Activated CD4-positive, CD25-positive, alpha-beta regulatory T cell (primary cell): ENCODE results near the gene CLIC1.
"Not testable (repeated sequence)": the region's sequence is repeated elsewhere in the genome, so short reads cannot be mapped to it uniquely, and the experiment has no call there.

Experiments used
- DNase-seq, 4 experiments: peaks; one replicate each; lab custom pipeline; 2025; lab: John Stamatoyannopoulos, UW

Gene CLIC1

DNA sequence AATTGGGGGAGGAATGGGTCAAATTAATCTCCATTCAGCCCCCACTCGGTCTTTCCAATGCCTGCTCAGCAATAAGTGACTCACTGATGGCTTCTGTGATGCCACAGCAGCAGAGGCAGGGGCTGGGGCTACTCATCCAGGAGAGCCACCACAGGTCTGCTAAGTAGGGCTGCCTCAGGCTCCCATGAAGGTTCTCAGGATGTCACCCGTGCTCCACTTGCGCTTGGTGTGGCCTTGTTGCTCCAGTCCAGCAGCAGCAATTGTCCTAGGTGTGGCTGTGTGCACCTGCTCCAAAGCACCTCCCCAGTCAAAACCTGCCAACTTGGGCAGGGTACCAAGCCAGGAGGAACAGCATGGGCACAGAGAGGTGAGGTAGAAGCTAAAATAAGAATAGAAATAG, 14.2 kb downstream of the CLIC1 start:
- DNase-seq: no peak

DNA sequence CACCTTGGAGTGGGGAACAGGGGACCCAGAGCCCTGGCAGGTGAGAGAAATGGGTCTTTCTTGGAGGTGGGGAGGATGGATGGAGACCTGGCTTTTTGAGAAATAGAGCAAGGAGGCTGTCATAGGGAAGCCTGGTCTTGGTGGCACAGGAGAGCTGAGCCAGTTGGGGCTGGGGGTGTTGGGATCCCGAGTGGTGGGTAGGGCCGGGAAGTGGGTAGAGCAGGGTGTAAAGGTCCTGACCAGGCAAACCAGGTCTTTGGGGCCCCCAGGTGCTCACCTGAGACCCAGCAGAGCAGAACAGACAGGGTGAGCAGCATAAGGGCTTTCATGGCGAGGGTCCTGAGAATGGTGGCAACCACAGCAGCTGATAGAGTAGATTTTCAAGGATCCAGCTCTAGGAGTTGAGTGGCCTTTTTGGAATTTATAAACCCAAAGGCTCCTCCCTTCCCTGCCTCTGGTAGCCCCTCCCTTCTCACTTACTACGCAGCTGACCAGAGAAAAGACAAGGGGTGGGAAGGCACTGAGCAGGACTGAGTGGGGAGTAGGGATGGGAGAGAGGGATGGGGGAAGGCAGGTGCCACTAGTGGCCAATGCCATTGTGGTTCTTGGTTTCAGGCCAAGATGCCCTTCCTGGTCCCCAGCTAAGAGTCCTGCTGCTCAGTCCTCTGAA, 14.8 kb downstream of the CLIC1 start, which contains the start of gene LY6G6C:
LY6G6C (minus strand) TSS at position 396 of the 670 bp plus-strand sequence; CDS start at position 329, 67 bp downstream.
- no peak for DNase-seq

DNA sequence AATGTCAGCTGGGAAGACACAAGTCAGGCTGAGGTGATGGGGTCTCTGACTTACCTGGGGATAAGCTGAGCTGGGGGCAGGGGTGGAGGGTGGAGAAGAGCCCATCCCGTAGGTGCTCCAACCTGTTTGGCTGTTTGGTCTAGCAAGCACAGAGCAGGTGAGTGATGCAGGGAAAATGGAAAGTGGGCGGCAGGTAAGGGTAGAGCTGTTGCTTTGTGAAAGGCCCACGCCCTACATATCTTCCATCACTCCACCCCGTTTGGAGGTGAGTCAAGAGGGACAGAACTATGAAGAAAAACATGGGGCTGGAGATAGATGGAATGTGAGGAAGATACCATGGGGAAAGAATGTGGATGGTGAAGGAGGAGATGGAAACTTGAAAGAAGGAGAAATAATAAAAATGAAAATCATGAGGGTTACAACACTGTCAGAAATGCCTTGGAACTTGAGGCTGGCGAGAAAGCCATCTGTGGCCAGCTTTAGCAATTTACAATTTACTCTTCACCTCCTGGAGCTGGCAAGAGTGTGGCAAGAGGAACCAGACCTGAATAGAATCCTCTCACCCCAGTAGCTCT, 16.0 kb downstream of the CLIC1 start:
- DNase-seq: no peak

DNA sequence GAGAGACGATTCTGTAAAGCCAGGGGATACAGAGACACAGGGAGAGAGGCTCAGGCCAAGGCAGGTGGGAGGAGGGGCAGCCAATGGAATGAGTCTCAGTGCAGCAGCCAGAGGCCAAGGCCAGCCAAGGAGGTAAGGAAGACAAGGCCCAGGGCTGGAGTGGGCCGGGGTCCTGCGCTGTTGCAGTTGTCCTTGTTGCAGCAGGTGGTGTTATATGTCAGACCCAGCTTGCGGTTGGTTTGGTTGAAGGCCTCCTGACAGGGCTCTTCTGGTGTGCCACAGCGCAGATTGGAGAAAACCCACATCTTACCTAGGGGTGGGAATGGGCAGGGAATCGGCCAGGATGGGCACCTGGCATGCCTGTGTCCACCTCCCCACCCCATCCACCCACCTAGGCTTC, 17.3 kb downstream of the CLIC1 start:
- no peak for DNase-seq

DNA sequence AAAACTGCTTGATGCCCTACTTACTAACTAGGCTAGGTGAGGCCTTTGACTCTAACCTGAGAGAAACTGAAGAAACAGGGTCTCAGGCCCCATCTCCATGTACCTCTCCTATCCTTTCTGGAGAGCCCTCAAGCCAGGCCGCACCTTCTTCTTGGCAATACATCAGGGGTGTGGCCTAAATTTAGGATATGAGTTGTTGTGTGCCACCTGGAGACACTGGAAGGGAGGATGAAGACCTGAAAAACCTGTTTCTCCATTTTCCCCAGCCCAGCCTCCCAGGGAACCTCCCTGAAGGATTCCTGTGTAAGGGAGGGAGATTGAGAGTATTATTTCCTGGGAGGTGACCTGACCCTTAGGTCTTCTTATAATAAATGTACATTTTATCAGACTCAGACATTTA, 18.1 kb downstream of the CLIC1 start:
- DNase-seq: no peak

DNA sequence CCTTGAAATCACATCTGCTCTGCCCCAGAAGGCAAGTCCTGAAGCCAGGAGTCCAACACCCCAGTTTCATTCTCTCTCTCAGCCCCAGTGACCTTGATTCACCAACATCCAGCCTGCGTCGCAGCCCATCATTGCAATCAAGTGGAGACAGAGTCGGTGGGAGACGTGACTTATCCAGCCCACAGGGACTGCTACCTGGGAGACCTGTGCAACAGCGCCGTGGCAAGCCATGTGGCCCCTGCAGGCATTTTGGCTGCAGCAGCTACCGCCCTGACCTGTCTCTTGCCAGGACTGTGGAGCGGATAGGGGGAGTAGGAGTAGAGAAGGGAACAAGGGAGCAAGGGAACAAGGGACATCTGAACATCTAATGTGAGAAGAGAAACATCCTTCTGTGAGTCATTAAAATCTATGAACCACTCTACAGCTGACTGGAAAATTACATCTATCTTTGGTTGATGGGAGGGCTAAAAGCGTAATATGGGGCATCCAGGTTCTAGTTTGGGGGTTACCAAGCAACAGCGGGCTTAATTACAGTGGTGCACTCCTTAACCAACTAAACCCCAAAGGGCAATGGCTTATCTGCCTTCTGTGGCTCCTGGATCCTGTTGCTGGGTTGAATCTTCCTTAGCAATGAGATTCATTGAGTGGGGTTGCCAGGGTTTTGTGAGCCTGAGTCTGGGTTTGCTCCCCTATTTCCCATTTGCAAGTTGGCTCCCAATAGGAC, 18.7 kb downstream of the CLIC1 start:
- DNase-seq: no peak

DNA sequence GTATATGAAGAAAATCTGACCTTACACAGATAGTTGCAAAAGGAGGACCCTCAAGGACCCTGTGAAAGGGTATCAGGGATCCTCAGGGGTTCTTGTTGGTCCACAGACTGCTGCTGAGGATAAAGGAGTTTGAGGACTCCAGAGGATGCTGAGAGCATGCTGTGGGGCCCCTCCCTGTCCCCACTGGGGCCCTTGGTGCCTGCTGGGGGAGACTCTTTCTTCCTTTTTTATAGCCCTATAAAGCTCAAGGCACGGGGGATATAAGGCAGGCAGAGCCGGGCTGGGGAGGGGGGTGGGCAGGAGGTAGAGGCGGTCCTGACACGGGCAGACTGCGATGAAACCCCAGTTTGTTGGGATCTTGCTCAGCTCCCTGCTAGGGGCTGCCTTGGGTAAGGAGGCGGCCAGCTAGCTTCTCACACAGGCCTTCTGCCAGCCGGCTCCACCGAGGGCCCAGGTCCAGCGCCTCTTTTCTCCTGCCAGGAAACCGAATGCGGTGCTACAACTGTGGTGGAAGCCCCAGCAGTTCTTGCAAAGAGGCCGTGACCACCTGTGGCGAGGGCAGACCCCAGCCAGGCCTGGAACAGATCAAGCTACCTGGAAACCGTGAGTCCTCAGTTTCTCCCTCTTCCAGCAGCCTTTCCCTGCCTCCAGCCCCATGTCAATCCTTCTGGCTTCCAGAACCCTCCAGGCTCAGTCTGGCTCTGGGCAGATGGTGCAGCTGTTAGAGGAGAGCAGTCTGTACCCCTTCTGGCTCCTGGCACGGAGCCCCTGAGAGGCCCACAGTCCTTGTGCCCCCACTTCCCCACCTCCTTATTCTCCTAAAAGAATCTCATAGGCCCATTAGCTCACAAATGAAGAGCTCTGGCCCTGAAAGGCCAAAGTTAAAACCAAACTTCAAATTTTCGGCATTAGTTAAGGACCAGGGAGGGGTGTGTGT, 21.0 kb downstream of the CLIC1 start, which contains the start of gene LY6G6D:
LY6G6D (plus strand) TSS at position 327 of the 937 bp plus-strand sequence; CDS start at position 335, 8 bp downstream.
- no peak for DNase-seq

DNA sequence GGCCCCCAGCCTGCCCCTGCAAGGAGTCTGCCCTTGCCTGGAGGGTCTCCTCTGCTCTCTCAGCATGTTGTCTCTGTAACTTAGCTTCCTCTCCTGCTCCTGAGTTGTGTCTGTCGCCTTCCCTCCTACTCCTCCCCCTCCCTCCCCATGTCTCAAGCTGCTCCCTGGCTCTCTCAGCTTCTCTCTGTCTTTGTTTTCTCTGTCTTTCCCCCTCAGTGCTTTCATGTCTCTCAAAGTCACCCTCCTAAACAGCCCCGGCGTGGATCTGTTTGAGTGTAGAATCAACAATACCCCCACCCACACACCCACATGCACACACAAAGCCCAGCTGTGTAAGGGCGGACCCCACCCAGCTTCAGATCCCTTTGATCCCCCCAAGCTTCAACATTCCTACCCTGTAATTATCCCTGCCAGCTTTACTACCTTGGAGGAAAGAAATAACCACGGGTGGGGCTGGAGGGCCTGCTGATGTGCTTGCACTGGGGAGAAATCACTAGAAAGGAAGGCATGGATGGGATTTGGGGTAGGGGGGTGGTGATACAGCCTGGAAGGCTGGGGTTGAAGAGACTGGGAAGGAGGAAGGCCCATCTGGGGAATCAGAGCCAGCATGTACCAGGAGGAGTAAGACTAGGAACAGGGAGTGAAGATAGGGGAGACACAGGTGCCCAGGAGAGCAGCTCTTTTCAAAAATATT, 22.2 kb downstream of the CLIC1 start:
- no peak for DNase-seq

DNA sequence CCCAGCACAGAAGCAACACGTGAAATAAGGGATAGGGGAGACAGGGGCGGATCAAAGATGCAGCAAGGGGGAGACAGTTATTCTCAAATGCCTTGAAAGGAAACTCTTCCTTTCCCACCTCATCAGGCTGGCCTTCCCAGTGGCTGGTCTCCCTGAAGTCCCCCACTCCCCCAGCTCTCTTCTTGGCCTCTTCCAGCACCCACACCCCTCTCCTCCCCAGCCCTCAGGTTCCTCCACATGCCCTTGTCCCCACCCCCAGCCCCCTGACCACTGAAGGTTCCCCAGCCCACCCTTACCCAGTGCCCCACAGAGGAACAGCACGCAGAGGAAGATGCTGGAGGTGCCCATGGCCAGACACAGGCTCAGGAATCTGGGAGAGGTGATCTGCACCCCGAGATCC, 22.9 kb downstream of the CLIC1 start:
- DNase-seq: no peak

DNA sequence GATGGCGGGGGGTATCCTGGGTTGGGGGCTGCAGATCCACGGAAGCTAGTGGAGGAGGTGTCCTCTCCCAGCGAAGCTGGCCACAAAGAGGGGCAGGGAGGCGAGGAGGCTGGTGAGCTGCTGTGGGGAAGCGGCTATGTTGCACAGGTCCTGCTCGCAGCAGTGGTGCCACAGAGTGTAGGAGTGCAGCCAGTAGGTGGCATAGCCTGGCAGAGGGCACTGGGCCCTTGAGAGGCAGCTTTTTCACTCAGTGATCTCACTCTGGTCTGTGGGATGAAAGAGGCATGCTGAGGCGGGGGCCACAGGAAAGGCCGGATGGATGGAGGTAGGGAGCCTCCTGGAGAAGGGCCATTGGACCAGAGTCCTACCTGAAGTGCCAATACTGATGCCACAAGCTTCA, 24.0 kb downstream of the CLIC1 start:
- no peak for DNase-seq

DNA sequence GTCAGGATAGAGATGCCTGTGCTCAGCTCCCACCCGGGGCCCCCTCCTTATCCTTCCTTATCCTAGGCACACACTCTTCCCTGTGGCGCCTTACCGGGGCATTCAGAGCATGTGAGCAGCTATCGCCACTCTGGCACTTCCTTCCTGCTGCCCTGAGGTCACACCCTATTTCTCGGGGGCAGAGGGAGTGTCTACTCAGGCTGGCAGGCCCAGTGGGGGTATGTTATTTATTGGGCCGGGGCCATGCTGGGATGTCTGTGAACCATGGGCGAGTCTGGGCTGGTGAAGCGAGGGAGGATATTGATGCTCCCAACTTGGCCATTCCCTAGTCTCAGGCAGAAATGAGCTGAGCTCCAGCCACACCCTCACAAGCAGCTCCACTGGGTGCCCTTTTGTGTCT, 25.1 kb downstream of the CLIC1 start:
- no peak for DNase-seq

DNA sequence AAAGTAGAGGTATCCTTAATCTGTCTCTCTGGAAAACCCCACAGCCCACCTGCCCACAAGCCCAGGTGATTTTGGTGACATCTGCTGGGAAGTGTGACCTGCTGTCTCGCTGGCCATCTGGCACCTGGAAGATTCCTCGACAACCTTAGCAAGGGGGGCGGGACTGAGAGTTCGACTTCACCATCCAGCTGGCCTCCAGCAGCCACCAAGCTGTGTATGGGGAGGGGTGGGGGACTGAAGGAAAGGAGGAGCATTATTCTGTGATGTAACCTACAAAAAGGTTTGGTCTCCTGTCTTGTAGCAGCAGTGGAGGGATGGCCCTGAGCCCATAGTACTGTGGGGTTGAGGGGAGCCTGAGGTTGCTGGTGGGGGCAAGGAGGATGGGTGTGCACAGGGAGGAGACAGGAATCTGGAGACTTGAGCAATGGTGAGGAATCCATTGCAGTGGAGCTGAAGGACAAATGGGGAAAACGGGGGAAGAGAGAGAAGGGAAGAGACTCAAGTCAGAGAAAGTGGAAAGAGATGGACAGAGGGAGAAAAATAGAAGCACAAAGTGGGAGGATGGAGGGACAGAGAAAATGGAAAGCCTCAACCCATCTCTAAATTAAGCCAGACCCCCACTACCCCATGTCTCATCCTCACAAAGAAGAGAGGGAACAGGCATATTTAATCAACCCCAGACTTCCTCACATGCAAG, 25.7 kb downstream of the CLIC1 start:
- DNase-seq: no peak

DNA sequence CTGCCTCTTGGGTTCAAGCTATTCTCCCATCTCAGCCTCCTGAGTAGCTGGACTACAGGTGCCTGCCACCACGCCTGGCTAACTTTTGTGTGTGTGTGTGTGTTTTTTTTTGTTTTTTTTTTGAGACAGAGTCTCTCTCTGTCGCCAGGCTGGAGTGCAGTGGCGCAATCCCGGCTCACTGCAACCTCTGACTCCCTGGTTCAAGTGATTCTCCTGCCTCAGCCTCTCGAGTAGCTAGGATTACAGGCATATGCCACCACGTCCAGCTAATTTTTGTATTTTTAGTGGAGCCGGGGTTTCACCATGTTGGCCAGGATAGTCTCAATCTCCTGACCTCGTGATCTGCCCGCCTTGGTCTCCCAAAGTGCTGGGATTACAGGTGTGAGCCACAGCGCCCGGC, 27.2 kb downstream of the CLIC1 start:
- DNase-seq: not testable (repeated sequence)

DNA sequence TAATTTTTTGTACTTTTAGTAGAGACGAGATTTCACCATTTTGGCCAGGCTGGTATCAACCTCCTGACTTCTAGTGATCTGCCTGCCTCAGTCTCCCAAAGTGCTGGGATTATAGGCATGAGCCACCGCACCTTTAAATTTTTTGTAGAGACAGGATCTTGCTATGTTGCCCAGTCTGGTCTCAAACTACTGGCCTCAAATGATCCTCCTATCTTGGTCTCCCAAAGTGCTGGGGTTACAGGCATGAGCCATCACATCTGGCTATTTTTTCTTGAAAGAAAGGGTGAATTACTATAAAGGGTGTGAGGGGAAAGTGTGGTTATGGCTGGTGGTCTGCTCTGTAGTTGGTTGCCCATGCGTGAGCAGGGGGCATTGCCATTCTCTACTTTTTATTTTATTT, 28.1 kb downstream of the CLIC1 start:
- DNase-seq: no peak

DNA sequence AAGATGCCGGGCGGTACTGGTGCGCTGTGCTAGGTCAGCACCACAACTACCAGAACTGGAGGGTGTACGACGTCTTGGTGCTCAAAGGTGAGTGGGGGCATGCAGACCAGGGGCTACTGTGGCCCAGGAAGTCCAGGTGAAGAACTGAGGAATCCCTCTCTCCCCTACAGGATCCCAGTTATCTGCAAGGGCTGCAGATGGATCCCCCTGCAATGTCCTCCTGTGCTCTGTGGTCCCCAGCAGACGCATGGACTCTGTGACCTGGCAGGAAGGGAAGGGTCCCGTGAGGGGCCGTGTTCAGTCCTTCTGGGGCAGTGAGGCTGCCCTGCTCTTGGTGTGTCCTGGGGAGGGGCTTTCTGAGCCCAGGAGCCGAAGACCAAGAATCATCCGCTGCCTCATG, 28.6 kb downstream of the CLIC1 start:
- no peak for DNase-seq

DNA sequence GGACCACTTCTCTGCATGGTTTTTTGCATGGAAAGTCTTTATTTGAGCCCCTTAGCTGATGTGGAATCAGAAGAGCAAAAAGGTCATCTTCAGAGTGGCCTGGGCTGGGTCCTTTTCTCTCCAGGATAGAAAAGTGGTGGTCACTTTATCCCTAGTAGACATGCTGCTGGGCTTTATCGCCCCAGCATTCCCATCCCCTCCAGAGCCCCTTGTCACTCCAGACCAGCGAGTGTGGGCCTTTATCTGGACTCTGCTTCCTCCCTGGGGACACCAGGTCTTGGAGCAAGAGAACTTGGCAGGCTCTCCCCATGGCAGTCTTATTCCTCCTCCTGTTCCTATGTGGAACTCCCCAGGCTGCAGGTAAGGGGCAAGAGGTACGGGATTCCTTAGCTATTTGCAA, 29.7 kb downstream of the CLIC1 start, which contains the start of gene LY6G6F:
LY6G6F (plus strand) TSS at position 268 of the 400 bp plus-strand sequence; CDS start at position 309, 41 bp downstream.
- no peak for DNase-seq

DNA sequence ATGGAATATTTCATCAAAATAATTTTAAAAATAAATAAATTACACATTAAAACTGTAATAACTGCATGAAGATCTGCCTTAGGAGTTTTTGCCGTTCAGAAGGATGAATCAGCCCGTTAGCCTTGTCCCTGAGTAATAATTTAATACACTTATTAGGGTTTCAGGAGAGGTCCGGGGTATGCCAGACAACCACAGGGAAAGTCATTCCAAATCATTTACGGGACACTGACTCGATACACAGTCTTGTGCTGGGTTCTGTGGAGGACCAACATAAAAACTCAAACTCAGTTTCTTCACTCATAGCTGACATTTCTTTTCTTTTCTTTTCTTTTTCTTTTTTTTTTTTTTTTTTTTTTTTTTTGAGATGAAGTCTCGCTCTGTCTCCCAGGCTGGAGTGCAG, 30.4 kb downstream of the CLIC1 start:
- DNase-seq: no peak

DNA sequence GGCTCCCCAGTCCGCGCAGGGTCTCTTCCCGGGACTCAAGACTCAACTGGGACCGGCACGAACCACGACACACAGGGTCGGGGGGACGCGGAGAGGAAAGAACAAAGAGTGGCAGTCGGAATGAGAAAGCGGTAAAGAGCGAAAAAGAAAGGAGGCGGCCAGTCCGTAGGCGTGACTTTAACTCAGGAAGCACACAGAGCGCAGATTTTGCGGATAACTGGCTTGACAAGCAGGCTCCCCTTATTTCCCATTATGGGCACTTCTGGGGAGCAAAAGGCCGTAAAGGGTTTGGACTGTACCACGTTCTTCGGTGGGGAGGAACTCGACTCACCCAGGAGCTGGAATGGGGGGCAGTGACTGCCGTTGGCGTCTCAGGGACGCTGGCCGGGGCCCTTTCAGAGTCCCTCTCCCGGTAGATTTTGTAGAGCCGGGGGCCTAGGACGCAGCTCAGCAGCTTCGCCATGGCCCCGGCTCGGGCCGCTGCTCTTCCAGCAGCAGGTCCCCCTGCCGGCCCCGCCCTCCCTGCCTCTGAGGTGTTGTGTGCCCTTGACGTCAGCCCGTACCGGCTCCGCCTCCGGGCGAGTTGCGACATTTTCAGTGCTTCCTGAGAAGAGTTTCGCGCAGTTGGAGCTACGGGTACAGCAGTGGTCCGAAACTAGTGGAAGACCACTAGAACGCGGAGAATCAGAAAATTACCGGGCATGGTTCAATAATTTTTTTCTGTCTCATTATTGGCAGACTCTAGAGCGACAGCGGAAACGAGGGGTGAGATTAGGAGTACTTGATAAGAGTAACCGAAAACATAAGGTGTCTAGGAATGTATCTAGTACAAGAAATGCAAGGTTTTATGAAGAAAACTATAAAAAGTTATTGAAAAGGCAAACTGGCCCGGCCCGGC, 33.3 kb downstream of the CLIC1 start, which contains the start of gene ABHD16A:
ABHD16A (minus strand) TSS at position 506 of the 898 bp plus-strand sequence; CDS start at position 463, 43 bp downstream.
- DNase-seq: peak; percentile 90 to 96 (median 94)

DNA sequence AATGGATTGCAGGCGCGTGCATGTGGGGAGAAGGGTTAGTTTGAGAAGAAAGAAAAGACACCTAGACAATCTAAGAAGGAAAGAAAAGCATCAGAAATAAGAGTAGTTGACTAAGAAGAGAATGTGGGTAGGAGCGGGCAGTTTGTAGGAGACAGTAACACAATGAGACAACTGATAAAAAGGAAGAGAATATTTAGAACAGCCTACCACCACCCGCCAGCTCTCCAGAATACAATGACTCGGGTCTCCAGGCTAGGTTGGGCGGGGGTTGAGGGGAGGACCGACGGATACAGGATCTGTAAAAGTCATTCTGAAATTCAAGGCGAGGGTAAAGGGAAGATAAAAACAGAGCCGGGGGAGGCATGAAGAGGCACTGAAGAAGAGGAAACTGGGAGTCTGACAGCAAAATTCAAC, 33.9 kb downstream of the CLIC1 start:
- no peak for DNase-seq
